Measurements from ENCODE around the gene PRKAG1.
"Not testable (repeated sequence)": the region's sequence is repeated elsewhere in the genome, so short reads cannot be mapped to it uniquely, and the experiment has no call there.

Gene PRKAG1

GRCh38 chr12:49064767-49065152 lies 46.2 kb upstream of the PRKAG1 start (continued):
- no peak for TF ChIP-seq ZBTB11 (tag by site-specific recombination; conservative IDR thresholded peaks at IDR 0.05; ENCODE audit: low read depth)
- no peak for TF ChIP-seq ZNF76 (tag by site-specific recombination; IDR thresholded peaks at IDR 0.05; ENCODE audit: borderline replicate concordance, low read depth)
- TF ChIP-seq ZNF394 (tag by site-specific recombination; IDR thresholded peaks at IDR 0.05; ENCODE audit: borderline replicate concordance): no peak
- no peak for TF ChIP-seq ZNF768 (tag by site-specific recombination; IDR thresholded peaks at IDR 0.05)
- no peak for TF ChIP-seq ZNF629 (tag by site-specific recombination; IDR thresholded peaks at IDR 0.05)

GRCh38 chr12:49061916-49062315 lies 43.3 kb upstream of the PRKAG1 start:
- H3K36me3 ChIP-seq (ENCODE audit: control insufficient read depth in 2 of 2, insufficient read depth in 1 of 2, low read length in 2 of 2); H3K4me1 ChIP-seq (ENCODE audit: control insufficient read depth, insufficient read depth, low read length); POLR2A ChIA-PET; H3K27ac ChIP-seq (ENCODE audit: extremely low read depth, low read depth, low read length); H3K9me3 ChIP-seq (ENCODE audit: control insufficient read depth, insufficient read depth, low read depth, low read length); H3K4me3 ChIP-seq (ENCODE audit: low read depth, low read length): not testable (repeated sequence)
- CTCF ChIA-PET: interaction anchor here (0.9 to 9.2 kb wide), 5 partner anchors 25 to 298 kb away, joined by 3 to 131 read pairs (median 74); partner anchors contain the start of gene DHH

GRCh38 chr12:49061157-49061650 lies 42.6 kb upstream of the PRKAG1 start:
- ChIA-PET POLR2A (no interaction called here), CTCF (interaction anchor here (0.7 to 9.2 kb wide), 4 partner anchors 13 to 38 kb away, joined by 3 to 131 read pairs (median 92); partner anchors contain the start of gene DHH)
- H3K9me3 ChIP-seq (ENCODE audit: control insufficient read depth, insufficient read depth, low read depth, low read length): no peaks in the 10 kb centered on the region
- peak overlapping the region; percentile 95 for H3K4me3 ChIP-seq (ENCODE audit: low read depth, low read length)
- no peak for TF ChIP-seq ZNF354C (tag by site-specific recombination; IDR thresholded peaks at IDR 0.05; ENCODE audit: borderline replicate concordance, low read depth)
- TF ChIP-seq ZBTB48 (tag by site-specific recombination; IDR thresholded peaks at IDR 0.05): peak; percentile 8; the same call in 1 of the 2 replicates
- no peak for TF ChIP-seq ZFHX2 (tag by site-specific recombination; conservative IDR thresholded peaks at IDR 0.05)
- TF ChIP-seq TCF7L2 (IDR thresholded peaks at IDR 0.05; ENCODE audit: borderline replicate concordance, low read depth, low read length): no peak
- no peak for TF ChIP-seq ZNF558 (tag by site-specific recombination; IDR thresholded peaks at IDR 0.05)
- no peak for TF ChIP-seq MZF1 (tag by site-specific recombination; IDR thresholded peaks at IDR 0.05; ENCODE audit: borderline replicate concordance)
- no peak for TF ChIP-seq ZNF248 (tag by site-specific recombination; IDR thresholded peaks at IDR 0.05)
- TF ChIP-seq PRDM1 (tag by site-specific recombination; IDR thresholded peaks at IDR 0.05): no peak
- TF ChIP-seq ZNF785 (tag by site-specific recombination; IDR thresholded peaks at IDR 0.05): no peak
- no peaks in the 10 kb centered on the region for H3K36me3 ChIP-seq (ENCODE audit: control insufficient read depth in 2 of 2, insufficient read depth in 1 of 2, low read length in 2 of 2)
- H3K4me1 ChIP-seq (ENCODE audit: control insufficient read depth, insufficient read depth, low read length): peaks cover 8% of the 10 kb centered on the region
- H3K27ac ChIP-seq (ENCODE audit: extremely low read depth, low read depth, low read length): peak overlapping the region; percentile 93; the same call in 1 of the 2 replicates

- Histone ChIP-seq H3K36me3 (ENCODE audit: control insufficient read depth in 2 of 2, insufficient read depth in 1 of 2, low read length in 2 of 2) (peaks cover 0 to 4% of the 10 kb centered on the region in 2 experiments; a peak in 1 of 3 replicates), H3K9me3 (ENCODE audit: control insufficient read depth, insufficient read depth, low read depth, low read length) (no peaks in the 10 kb centered on the region), H3K4me1 (ENCODE audit: control insufficient read depth, insufficient read depth, low read length) (peaks cover 11% of the 10 kb centered on the region), H3K27ac (ENCODE audit: extremely low read depth, low read depth, low read length) (peak within 1 kb of the TSS; percentile 93), H3K4me3 (ENCODE audit: low read depth, low read length) (peak within 1 kb of the TSS; percentile 95)
- ChIA-PET CTCF (interaction anchor here (0.7 to 1.6 kb wide), 2 partner anchors 12 to 38 kb away, joined by 3 read pairs; no protein-coding TSS in a partner anchor), POLR2A (interaction anchor here (1.1 to 3.6 kb wide), 4 partner anchors 9 to 128 kb away, joined by 4 to 26 read pairs (median 6); partner anchors contain the start of genes RHEBL1 and TUBA1B)
- TF ChIP-seq OSR2 (tag by site-specific recombination; IDR thresholded peaks at IDR 0.05) (peak; percentile 31; the same call in 1 of the 2 replicates), SCRT1 (tag by site-specific recombination; IDR thresholded peaks at IDR 0.05; ENCODE audit: borderline replicate concordance) (0 out of 2 replicates have a peak, but pooled peaks have one; percentile 63), ZNF473 (tag by site-specific recombination; IDR thresholded peaks at IDR 0.05) (no peak), HOXA7 (CRISPR knock-in tag; IDR thresholded peaks at IDR 0.05; ENCODE audit: borderline replicate concordance) (no peak), ZNF449 (tag by site-specific recombination; IDR thresholded peaks at IDR 0.05) (peak; percentile 70; the same call in 1 of the 2 replicates), SP7 (tag by site-specific recombination; IDR thresholded peaks at IDR 0.05) (peak; percentile 98), ZNF837 (tag by site-specific recombination; IDR thresholded peaks at IDR 0.05) (0 out of 2 replicates have a peak, but pooled peaks have one; percentile 24), ZNF610 (tag by site-specific recombination; IDR thresholded peaks at IDR 0.05; ENCODE audit: borderline replicate concordance) (peak; percentile 98), ZNF239 (tag by site-specific recombination; IDR thresholded peaks at IDR 0.05) (peak; percentile 54; the same call in 1 of the 2 replicates), ZNF211 (tag by site-specific recombination; IDR thresholded peaks at IDR 0.05; ENCODE audit: low read depth) (no peak)
Measured at GRCh38 chr12:49060237-49061156, 41.9 kb upstream of the PRKAG1 start, which contains the start of gene KMT2D. Gene KMT2D (minus strand): TSS chr12:49060794. CDS start chr12:49055324, 5,470 bp downstream.

All from HEK293 (cell line).